RWPE2 (cell line): ENCODE results near the gene HCLS1.

Source experiments
- ATAC-seq: fragments of 200-7000 bp; cut with Tn5 transposase; 3 replicates; pipeline ENCODE4 v1.9.1; 2021; ENCODE audit warnings: low read depth
- DNase-seq: peaks from one replicate; pipeline ENCODE4 v3.0.0-alpha.2; 2020; ENCODE audit warnings: low spot score
- H3K27ac ChIP-seq: fragments of 450-650 bp; 2 replicates; pipeline ENCODE4 v1.5.1; 2017; ENCODE audit warnings: mild to moderate bottlenecking; ENCODE audit not compliant: poor library complexity, severe bottlenecking
- H3K27me3 ChIP-seq: fragments of 250-450 bp; sonication (Bioruptor Pico); 2 replicates; pipeline ENCODE4 v1.5.1; 2021; ENCODE audit warnings: mild to moderate bottlenecking, moderate library complexity; ENCODE audit not compliant: insufficient read depth, poor library complexity, severe bottlenecking
- H3K36me3 ChIP-seq: fragments of 250-450 bp; sonication (Bioruptor Pico); 2 replicates; pipeline ENCODE4 v1.5.1; 2020; ENCODE audit warnings: low read depth, mild to moderate bottlenecking, moderate library complexity
- H3K4me1 ChIP-seq: fragments of 250-450 bp; sonication (Bioruptor Pico); 2 replicates; pipeline ENCODE4 v1.5.1; 2021; ENCODE audit warnings: mild to moderate bottlenecking, moderate library complexity; ENCODE audit not compliant: insufficient read depth, poor library complexity, severe bottlenecking
- H3K4me3 ChIP-seq: fragments of 250-450 bp; sonication (Bioruptor Pico); 2 replicates; pipeline ENCODE4 v1.5.1; 2021; ENCODE audit warnings: mild to moderate bottlenecking, moderate library complexity; ENCODE audit not compliant: severe bottlenecking
- H3K9me3 ChIP-seq: fragments of 250-450 bp; sonication (Bioruptor Pico); 2 replicates; pipeline ENCODE4 v1.5.1; 2021; ENCODE audit warnings: mild to moderate bottlenecking, moderate library complexity; ENCODE audit not compliant: severe bottlenecking
- CTCF ChIP-seq: fragments of 450-650 bp; IDR thresholded peaks from one replicate; pipeline ENCODE4 v1.5.1; 2017; ENCODE audit warnings: mild to moderate bottlenecking, moderate library complexity; ENCODE audit not compliant: poor library complexity, severe bottlenecking

The HCLS1 gene

DNA sequence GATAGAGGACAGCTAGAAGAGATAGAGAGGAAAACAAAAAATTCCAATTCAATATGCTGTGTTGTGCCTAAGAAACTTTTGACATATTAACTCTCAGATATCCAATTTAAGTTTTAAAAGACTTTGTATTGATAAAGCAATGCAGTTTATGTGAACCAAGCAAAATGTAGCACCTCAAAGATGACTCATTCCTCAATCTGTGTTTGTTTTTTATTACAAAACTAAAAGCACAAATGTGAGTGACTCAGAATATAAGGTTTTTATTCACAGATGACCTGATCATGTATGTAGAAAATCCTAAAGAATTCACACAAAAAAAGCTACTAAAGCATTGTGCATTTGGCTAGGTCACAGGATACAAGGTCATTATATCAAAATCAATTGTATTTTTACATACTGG lies 11.1 kb downstream of the HCLS1 start:
- Histone ChIP-seq H3K4me1 (peaks cover 8% of the 10 kb centered on the region), H3K9me3 (no peaks in the 10 kb centered on the region), H3K27me3 (no peaks in the 10 kb centered on the region), H3K4me3 (no peak overlapping the region), H3K27ac (no peak overlapping the region), H3K36me3 (no peaks in the 10 kb centered on the region)
- DNase-seq, result no peak
- ATAC-seq, result peak; percentile 80
- TF ChIP-seq CTCF, result no peak

- H3K4me1 ChIP-seq, result peaks cover 8% of the 10 kb centered on the region
- H3K36me3 ChIP-seq, result no peaks in the 10 kb centered on the region
- TF ChIP-seq CTCF, result no peak
- no peaks in the 10 kb centered on the region for H3K9me3 ChIP-seq
- ATAC-seq (no peak), DNase-seq (no peak)
- H3K4me3 ChIP-seq, result no peak overlapping the region
- no peak overlapping the region for H3K27ac ChIP-seq
- H3K27me3 ChIP-seq, result no peaks in the 10 kb centered on the region
These were observed 12.3 kb downstream of the HCLS1 start for GRCh38 chr3:121648219-121648958.

- ATAC-seq (no peak), DNase-seq (no peak)
- H3K36me3 ChIP-seq, result no peaks in the 10 kb centered on the region
- no peaks in the 10 kb centered on the region for H3K27me3 ChIP-seq
- TF ChIP-seq CTCF, result no peak
- H3K4me1 ChIP-seq, result peaks cover 8% of the 10 kb centered on the region
- H3K4me3 ChIP-seq, result no peak overlapping the region
- no peak overlapping the region for H3K27ac ChIP-seq
- no peaks in the 10 kb centered on the region for H3K9me3 ChIP-seq
These were observed 15.6 kb downstream of the HCLS1 start for GRCh38 chr3:121645054-121645453.

- Histone ChIP-seq H3K27ac (no peak overlapping the region), H3K4me1 (no peaks in the 10 kb centered on the region), H3K9me3 (no peaks in the 10 kb centered on the region), H3K36me3 (no peaks in the 10 kb centered on the region), H3K27me3 (no peaks in the 10 kb centered on the region), H3K4me3 (no peak overlapping the region)
- no peak for DNase-seq
- TF ChIP-seq CTCF, result no peak
- ATAC-seq, result no peak
These were observed 17.9 kb downstream of the HCLS1 start for GRCh38 chr3:121642601-121643314.

DNA sequence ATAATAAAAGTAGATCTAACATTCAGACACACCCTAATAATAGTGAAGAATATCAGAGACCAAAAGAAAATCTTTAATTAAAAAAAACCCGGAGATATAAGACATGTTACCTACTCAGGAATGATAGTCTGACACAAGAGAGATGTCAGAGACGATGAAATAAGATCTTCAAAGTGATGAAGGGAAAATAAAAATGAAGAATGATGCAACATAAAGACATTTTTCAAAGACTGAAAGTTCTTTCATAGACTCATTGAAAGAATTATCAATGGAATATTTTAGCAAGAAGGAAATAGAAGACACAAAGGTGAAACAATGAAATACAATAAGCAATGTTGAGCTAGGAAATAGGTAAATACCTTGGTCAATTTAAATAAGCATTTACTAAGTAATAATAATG lies 19.6 kb downstream of the HCLS1 start:
- no peak for DNase-seq
- Histone ChIP-seq H3K27me3 (no peaks in the 10 kb centered on the region), H3K36me3 (no peaks in the 10 kb centered on the region), H3K4me3 (no peak overlapping the region), H3K9me3 (no peaks in the 10 kb centered on the region), H3K4me1 (no peaks in the 10 kb centered on the region), H3K27ac (no peak overlapping the region)
- no peak for ATAC-seq
- no peak for TF ChIP-seq CTCF
